ENCODE results near the gene NANOS3. TPM values are rescaled to one million over a fixed set of nuclear protein-coding genes. Genes with fewer than 3 reads are reported as not detected.
A peak's percentile ranks its signal among the peaks of the same experiment; 100 is the strongest.

NANOS3 gene
- total and polyA plus RNA-seq, 9 donors, result 0.30 to 2.4 (median 1.1) TPM; not detected in 4

GRCh38 chr19:13861714-13862531, 15.0 kb upstream of the NANOS3 start:
- H3K27ac ChIP-seq, result peak overlapping the region; percentile 76 to 77
- WGBS, 3 donors, result 1 to 2% (median 1%) methylated on average over 27 of the region's 27 CpGs
- H3K36me3 ChIP-seq, result no peaks in the 10 kb centered on the region
- no peaks in the 10 kb centered on the region for H3K9me3 ChIP-seq
- intact Hi-C loops (cut with DNase I), result loop anchor here (2.0 to 10.0 kb wide), 9 partner anchors 57 to 697 kb away; partner anchors contain the start of genes C19orf53 (in 1 of the 4) and ZSWIM4 (in 1 of the 4)
- peak; percentile 97 to 99 (median 98) for TF ChIP-seq CTCF (IDR thresholded peaks at IDR 0.05)
- TF ChIP-seq EP300 (IDR thresholded peaks at IDR 0.05), result no peak
- TF ChIP-seq POLR2A (IDR thresholded peaks at IDR 0.05), result peak; percentile 48
- peak; percentile 93 to 98 (median 96) for DNase-seq
- peak overlapping the region; percentile 30 for H3K4me3 ChIP-seq
- H3K4me1 ChIP-seq (ENCODE audit: insufficient read depth), result no peaks in the 10 kb centered on the region
- H3K27me3 ChIP-seq, result no peaks in the 10 kb centered on the region

- intact Hi-C loops (cut with DNase I), result loop anchor here (5.0 to 10.0 kb wide), 8 partner anchors 59 to 699 kb away; partner anchors contain the start of genes C19orf53 (in 1 of the 4) and ZSWIM4 (in 1 of the 4)
- no peaks in the 10 kb centered on the region for H3K9me3 ChIP-seq
- H3K27me3 ChIP-seq, result no peaks in the 10 kb centered on the region
- no peaks in the 10 kb centered on the region for H3K4me1 ChIP-seq (ENCODE audit: insufficient read depth)
- DNase-seq, result no peak
- TF ChIP-seq EP300 (IDR thresholded peaks at IDR 0.05) (no peak), CTCF (IDR thresholded peaks at IDR 0.05) (no peak), POLR2A (IDR thresholded peaks at IDR 0.05) (no peak)
- no peak overlapping the region for H3K4me3 ChIP-seq
- no peak overlapping the region for H3K27ac ChIP-seq
- H3K36me3 ChIP-seq, result no peaks in the 10 kb centered on the region
- WGBS, 3 donors, result 45 to 53% (median 47%) methylated on average over 13 of the region's 13 CpGs
These were observed 12.8 kb upstream of the NANOS3 start for GRCh38 chr19:13864046-13864666.

- peak in 2 of 5 donors; percentile 47 to 50 for DNase-seq
- intact Hi-C loops (cut with DNase I), result loop anchor here (5.0 to 10.0 kb wide), 9 partner anchors 60 to 700 kb away; partner anchors contain the start of genes C19orf53 (in 1 of the 4) and ZSWIM4 (in 1 of the 4)
- WGBS, 3 donors, result 5 to 23% (median 10%) methylated on average over 32 to 106 of the region's 113 CpGs
These were observed 12.0 kb upstream of the NANOS3 start for GRCh38 chr19:13864667-13865570.

More at GRCh38 chr19:13864667-13865570, 12.0 kb upstream of the NANOS3 start:
- H3K27me3 ChIP-seq, result no peaks in the 10 kb centered on the region
- H3K36me3 ChIP-seq, result no peaks in the 10 kb centered on the region
- no peaks in the 10 kb centered on the region for H3K4me1 ChIP-seq (ENCODE audit: insufficient read depth)
- H3K4me3 ChIP-seq, result peak overlapping the region; percentile 58
- peak overlapping the region in 1 of 2 donors; percentile 45 for H3K27ac ChIP-seq
- TF ChIP-seq EP300 (IDR thresholded peaks at IDR 0.05) (no peak), POLR2A (IDR thresholded peaks at IDR 0.05) (no peak), CTCF (IDR thresholded peaks at IDR 0.05) (no peak)
- no peaks in the 10 kb centered on the region for H3K9me3 ChIP-seq

Data from ovary (tissue), 9 donors.